NCI-H1436 (cell line): ENCODE data around the gene GPC5.
"Not testable (repeated sequence)": the region's sequence is repeated elsewhere in the genome, so short reads cannot be mapped to it uniquely, and the experiment has no call there.

ENCODE experiments used
- DNase-seq: peaks from one replicate; lab custom pipeline; 2025; lab: John Stamatoyannopoulos, UW

Gene GPC5

GRCh38 chr13:91774397-91774796 lies 376.0 kb downstream of the GPC5 start:
- DNase-seq = no peak

GRCh38 chr13:91776611-91777193 lies 378.3 kb downstream of the GPC5 start:
- no peak for DNase-seq

GRCh38 chr13:91778123-91778522 lies 379.7 kb downstream of the GPC5 start:
- no peak for DNase-seq

- DNase-seq = not testable (repeated sequence)
These were observed 383.7 kb downstream of the GPC5 start for GRCh38 chr13:91781982-91782691.

GRCh38 chr13:91785431-91786119 lies 387.2 kb downstream of the GPC5 start:
- DNase-seq = no peak

GRCh38 chr13:91792054-91792453 lies 393.6 kb downstream of the GPC5 start:
- DNase-seq = no peak

- DNase-seq = no peak
These were observed 399.1 kb downstream of the GPC5 start for GRCh38 chr13:91797567-91797966.

- not testable (repeated sequence) for DNase-seq
These were observed 399.9 kb downstream of the GPC5 start for GRCh38 chr13:91798338-91798737.

GRCh38 chr13:91801772-91802171 lies 403.4 kb downstream of the GPC5 start:
- DNase-seq = not testable (repeated sequence)

GRCh38 chr13:91802957-91803356 lies 404.5 kb downstream of the GPC5 start:
- DNase-seq = no peak

- DNase-seq = no peak
These were observed 406.3 kb downstream of the GPC5 start for GRCh38 chr13:91804724-91805123.

GRCh38 chr13:91805605-91806004 lies 407.2 kb downstream of the GPC5 start:
- DNase-seq = no peak

- no peak for DNase-seq
These were observed 410.7 kb downstream of the GPC5 start for GRCh38 chr13:91809161-91809560.

GRCh38 chr13:91813253-91813652 lies 414.8 kb downstream of the GPC5 start:
- no peak for DNase-seq

- DNase-seq = no peak
These were observed 417.9 kb downstream of the GPC5 start for GRCh38 chr13:91816263-91816807.

GRCh38 chr13:91817250-91817649 lies 418.8 kb downstream of the GPC5 start:
- no peak for DNase-seq

- DNase-seq = no peak
These were observed 426.0 kb downstream of the GPC5 start for GRCh38 chr13:91824416-91824815.

- no peak for DNase-seq
These were observed 427.1 kb downstream of the GPC5 start for GRCh38 chr13:91825516-91825915.

- no peak for DNase-seq
These were observed 438.1 kb downstream of the GPC5 start for GRCh38 chr13:91836553-91836952.

GRCh38 chr13:91845612-91846011 lies 447.2 kb downstream of the GPC5 start:
- no peak for DNase-seq

GRCh38 chr13:91863699-91864098 lies 465.3 kb downstream of the GPC5 start:
- DNase-seq = no peak

GRCh38 chr13:91868351-91868750 lies 469.9 kb downstream of the GPC5 start:
- DNase-seq = no peak

GRCh38 chr13:91878491-91878890 lies 480.1 kb downstream of the GPC5 start:
- DNase-seq = no peak
